C1 segment of cervical spinal cord (tissue), 14 donors: Measurements from ENCODE around the gene MCL1.
"Not testable (repeated sequence)": the region's sequence is repeated elsewhere in the genome, so short reads cannot be mapped to it uniquely, and the experiment has no call there.

Experiments
- DNase-seq, 14 donors: peaks; one replicate each; lab custom pipeline; 2025; lab: John Stamatoyannopoulos, UW

MCL1 gene

GRCh38 chr1:150602372-150602771 lies 23.0 kb upstream of the MCL1 start:
- not testable (repeated sequence) for DNase-seq

GRCh38 chr1:150601540-150601939 lies 22.1 kb upstream of the MCL1 start:
- DNase-seq, result no peak

DNA sequence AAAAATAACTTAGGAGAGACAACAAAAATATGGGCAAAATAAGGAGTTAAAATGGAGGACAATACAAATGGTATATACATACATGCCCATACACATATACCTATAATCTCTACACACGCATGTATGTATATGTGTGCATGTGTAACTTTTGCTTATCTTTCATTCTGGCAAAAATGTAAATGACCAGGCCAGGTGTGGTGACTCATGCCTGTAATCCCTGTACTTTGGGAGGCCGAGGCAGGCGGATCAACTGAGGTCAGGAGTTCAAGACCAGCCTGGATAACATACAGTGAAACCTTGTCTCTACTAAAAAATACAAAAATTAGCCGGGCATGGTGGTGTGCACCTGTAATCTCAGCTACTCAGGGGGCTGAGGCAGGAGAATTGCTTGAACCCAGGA lies 18.9 kb upstream of the MCL1 start:
- not testable (repeated sequence) for DNase-seq

DNA sequence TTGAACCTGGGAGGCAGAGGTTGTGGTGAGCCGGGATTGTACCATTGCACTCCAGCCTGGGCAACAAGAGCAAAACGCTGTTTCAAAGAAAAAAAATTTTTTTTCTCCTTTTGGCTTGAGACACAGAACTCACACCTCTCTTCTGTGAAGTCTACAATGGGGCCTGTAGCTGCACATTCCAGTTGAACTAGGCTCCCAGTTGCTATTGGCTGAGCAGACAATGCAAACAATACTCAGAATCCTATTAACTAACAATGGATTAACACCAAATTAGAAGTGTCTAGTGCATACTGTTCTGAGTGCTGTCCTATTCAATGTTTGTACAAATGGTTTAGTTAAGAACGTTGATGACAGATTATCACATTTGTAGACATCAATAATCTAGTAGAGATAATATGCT lies 17.6 kb upstream of the MCL1 start:
- DNase-seq, result no peak

GRCh38 chr1:150596095-150596892 lies 16.9 kb upstream of the MCL1 start:
- DNase-seq, result no peak

DNA sequence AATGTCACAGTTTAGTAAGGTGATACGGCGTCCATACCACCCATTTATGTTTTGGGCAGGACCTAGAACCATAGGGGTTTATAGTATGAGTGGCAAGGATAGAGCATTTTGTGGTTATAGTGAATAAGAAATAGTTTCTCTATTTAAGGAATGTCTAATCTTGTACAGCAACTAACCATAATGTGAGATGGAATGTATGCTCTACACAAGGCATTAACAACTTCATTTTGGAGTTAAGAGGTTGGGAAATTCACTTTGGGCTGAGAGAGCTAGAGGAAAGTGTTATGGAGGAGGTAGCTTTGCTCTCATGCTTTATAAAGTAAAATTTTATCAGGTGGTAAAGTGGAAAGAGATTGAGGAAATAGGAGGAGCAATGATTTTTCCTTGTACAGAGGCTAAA lies 3.0 kb upstream of the MCL1 start:
- no peak for DNase-seq

- DNase-seq, result not testable (repeated sequence)
Observed at GRCh38 chr1:150581962-150582361, 2.6 kb upstream of the MCL1 start.

DNA sequence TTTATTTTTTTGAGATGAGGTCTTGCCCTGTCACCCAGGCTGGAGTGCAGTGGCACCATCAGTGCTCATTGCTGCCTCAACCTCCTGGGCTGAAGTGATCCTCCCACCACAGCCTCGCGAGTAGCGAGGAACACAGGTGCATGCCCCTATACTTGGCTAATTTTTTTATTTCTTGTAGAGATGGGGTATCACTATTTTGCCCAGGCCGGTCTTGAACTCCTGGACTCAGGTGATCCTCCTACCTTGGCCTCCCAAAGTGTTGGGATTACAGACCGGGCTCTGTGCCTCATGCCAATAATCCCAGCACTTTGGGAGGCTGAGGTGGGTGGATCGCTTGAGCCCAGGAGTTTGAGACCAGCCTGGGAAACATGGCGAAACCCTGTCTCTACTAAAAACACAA lies 2.0 kb upstream of the MCL1 start:
- DNase-seq, result not testable (repeated sequence)

DNA sequence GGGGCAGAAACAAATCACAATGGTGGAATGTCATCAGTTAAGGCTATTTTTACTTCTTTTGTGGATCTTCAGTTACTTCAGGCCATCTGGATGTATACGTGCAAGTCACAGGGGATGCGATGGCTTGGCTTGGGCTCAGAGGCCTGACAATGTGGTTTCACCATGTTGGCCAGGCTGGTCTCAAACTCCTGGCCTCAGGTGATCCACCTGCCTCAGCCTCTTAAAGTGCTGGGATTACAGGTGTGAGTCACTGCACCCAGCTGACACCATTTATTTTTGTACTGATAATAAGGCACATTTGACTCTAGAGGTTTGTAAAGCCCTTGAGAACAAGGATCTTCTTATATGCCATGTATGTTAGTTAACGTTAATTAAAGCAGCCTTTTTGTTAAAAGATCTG lies 1.6 kb upstream of the MCL1 start:
- not testable (repeated sequence) for DNase-seq

DNA sequence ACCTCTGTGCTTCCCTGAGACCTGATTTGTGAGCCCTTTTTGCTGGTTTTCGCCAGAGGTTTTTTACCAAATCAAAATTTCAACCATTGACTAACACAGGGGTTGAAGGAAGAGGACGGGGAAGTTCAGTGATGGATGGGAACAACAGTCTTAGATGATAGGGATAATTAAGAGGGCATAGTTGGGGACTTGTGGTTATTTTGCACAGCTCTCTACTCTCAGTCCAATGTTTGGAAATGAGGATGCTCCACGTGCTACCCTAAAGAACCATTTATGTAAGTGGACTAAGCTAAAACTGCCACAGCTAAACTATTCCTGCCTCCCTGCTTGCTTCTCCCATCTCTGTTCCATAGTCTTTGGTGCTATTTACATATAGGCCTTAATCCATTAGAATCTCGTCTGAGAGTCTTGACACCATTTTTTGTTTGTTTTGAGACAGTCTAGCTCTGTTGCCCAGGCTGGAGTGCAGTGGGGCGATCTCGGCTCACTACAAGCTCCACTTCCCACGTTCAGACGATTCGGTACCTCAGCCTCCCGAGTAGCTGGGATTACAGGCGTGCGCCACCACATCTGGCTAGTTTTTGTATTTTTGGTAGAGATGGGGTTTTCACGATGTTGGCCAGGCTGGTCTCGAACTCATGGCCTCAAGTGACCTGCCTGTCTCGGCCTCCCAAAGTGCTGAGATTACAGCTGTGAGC lies 684 bp upstream of the MCL1 start:
- peak in 1 of 14 donors; percentile 63 for DNase-seq

- peak in 10 of 14 donors; percentile 18 to 67 (median 56) for DNase-seq
Observed at GRCh38 chr1:150578272-150579109, 919 bp downstream of the MCL1 start.

DNA sequence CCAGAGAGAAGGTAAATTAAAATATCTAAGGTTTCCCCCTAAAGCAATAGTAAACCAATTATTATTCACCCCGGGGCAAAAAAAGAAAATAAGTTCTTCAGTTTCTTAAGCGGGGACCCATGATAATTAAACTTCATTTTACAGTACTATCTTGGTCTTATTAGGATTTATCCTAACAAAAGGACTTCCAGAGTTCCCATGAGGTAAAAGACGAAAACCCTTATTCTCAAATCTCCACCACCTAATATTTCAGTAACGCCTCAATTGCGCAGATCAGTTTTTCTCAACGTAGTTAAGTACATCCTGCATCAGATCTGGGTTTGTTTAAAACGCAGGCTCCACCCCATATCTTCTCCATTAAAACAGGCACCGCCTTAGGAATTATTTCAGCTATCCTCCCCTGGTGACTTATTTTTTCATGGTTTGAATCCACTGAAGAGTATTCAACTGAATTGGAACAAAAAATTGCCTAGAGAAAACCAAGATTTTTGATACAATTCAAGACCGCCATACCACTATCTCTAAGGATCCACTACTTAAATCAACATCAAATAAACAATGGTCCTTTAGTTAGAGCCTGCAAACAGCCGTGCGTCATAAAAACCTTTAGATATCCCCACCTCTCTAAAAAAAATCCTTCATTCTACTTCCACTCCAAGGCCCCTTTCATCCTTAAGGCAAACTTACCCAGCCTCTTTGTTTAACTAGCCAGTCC lies 1.7 kb downstream of the MCL1 start:
- DNase-seq, result no peak

DNA sequence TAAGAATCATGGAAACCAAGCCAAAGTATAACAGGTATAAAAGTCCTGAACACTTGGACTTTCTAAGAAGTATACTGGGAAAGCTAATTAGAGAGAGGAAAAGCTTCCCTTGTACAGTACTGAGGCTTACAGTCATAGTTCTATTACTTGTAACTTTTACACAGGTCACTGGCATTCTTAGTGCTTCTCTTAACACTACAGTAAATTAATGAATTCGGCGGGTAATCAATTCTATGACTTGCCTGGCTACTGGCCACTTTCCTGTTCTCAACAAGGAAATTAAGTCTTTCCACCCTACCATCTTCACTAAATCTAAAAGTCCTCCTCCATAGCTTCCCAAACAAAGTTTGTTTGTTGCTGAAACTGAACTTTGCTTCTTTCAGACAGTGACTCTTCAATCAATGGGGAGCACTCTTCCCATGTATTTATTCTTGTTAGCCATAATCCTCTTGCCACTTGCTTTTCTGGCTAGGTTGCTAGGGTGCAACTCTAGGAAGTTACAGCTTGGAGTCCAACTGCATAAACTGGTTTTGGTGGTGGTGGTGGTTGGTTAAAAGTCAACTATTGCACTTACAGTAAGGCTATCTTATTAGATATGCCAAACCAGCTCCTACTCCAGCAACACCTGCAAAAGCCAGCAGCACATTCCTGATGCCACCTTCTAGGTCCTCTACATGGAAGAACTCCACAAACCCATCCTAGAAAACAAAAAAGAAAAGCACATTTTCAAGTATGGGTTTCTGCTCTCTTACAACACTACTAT lies 2.4 kb downstream of the MCL1 start:
- no peak for DNase-seq

DNA sequence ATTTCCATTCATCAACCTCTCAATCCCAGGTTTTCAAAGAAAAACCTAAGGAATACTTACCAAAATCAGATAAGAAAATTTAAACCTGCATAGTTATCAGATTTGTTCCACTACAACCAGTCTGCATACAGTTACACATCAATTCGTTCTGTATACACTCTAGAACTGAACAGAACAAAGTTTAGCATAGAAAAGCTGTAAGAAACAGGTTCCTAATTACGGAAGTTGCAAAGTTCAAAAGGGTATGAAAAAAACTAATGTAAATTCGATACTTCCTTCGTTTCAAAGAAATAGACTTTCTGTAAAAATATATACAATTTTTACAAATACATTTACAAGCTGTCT lies 3.1 kb downstream of the MCL1 start:
- DNase-seq, result no peak

- DNase-seq, result no peak
Observed at GRCh38 chr1:150575518-150576366, 3.7 kb downstream of the MCL1 start.

- no peak for DNase-seq
Observed at GRCh38 chr1:150575072-150575489, 4.3 kb downstream of the MCL1 start.

DNA sequence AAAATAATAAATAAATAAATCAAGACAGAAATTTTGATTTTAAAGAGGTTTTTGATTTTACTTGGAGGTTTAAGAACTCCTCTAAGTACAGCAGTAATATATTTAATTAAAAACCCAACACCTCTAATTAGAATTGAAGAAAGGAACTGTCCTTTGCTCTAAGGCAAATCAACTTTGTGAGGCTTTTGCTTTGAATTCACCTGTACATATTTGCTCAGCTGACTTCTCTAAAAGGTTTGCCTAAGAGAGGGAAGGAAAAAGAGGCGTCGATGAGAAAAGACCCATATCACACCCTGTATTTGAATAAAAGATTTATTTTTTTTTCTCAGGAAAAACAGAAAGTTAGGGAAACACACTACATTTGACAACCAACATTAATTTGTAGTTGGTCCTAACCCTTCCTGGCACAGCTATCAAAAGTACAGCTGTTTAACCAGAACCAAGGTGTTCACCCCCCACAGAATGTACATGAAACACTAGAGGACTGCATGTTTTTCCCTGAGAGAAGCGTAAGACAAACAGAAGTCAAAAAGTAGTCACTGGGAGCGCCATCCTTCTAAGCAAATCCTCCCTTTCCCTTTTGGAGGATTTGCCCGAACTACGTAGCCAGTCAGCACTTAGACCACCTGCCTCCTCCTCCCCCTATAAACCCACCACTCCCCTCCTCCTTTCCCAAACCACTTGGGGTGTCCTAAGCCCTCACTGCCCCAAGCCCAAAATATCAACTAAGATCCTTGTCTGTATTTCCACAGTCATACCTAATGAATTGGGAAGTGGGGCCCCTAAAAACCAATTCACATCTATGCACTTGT lies 4.9 kb downstream of the MCL1 start:
- DNase-seq, result no peak

DNA sequence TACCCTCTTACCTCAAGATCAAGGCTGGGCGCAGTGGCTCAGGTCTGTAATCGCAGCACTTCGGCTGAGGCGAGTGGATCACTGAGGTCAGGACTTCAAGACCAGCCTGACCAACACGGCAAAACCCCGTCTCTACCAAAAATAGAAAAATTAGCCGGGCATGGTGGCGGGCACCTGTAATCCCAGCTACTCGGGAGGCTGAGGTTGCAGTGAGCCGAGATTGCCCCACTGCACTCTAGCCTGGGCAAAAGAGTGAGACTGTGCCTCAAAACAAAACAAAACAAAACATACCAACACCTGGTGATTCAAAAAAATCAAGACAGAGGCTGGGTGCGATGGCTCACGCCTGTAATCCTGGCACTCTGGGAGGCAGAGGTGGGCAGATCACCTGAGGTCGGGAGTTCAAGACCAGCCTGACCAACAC lies 5.8 kb downstream of the MCL1 start:
- DNase-seq, result not testable (repeated sequence)
